SK-N-SH treated with all-trans-retinoic acid at 6 μM for 48 hours (cell line): ENCODE measurements around the gene MAGOHB.

Experiments used
- ATAC-seq: fragments of 200-7000 bp; cut with Tn5 transposase; 3 replicates; pipeline ENCODE4 v1.9.1; 2020; ENCODE audit warnings: mild to moderate bottlenecking, moderate library complexity
- ARNTL ChIP-seq: fragments of 450-650 bp; formaldehyde crosslinking; IDR thresholded peaks from 2 replicates; pipeline ENCODE4 v1.5.0; 2020; ENCODE audit warnings: low read depth, mild to moderate bottlenecking, moderate library complexity, borderline replicate concordance
- BACH2 ChIP-seq: fragments of 250-450 bp; sonication (Bioruptor Pico); IDR thresholded peaks from 2 replicates; pipeline ENCODE4 v1.9.0; 2021; ENCODE audit warnings: mild to moderate bottlenecking, borderline replicate concordance
- CSDC2 ChIP-seq: fragments of 250-450 bp; sonication (Bioruptor Pico); IDR thresholded peaks from 2 replicates; pipeline ENCODE4 v1.5.0; 2020; ENCODE audit warnings: mild to moderate bottlenecking, moderate library complexity
- CSRNP3 ChIP-seq: fragments of 250-450 bp; sonication (Bioruptor Pico); IDR thresholded peaks from 2 replicates; pipeline ENCODE4 v1.5.1; 2021; ENCODE audit warnings: mild to moderate bottlenecking, moderate library complexity
- GLIS3 ChIP-seq: fragments of 250-450 bp; sonication (Bioruptor Pico); IDR thresholded peaks from 2 replicates; pipeline ENCODE4 v1.5.0; 2020; ENCODE audit warnings: mild to moderate bottlenecking, moderate library complexity
- ISL1 ChIP-seq: fragments of 250-450 bp; sonication (Bioruptor Pico); IDR thresholded peaks from 2 replicates; pipeline ENCODE4 v2.1.2; 2022; ENCODE audit warnings: mild to moderate bottlenecking, moderate library complexity
- OSR1 ChIP-seq: fragments of 250-450 bp; sonication (Bioruptor Pico); IDR thresholded peaks from 2 replicates; pipeline ENCODE4 v1.8.0; 2022; ENCODE audit warnings: moderate library complexity, mild to moderate bottlenecking, inconsistent platforms
- POU6F1 ChIP-seq: fragments of 250-450 bp; sonication (Bioruptor Pico); IDR thresholded peaks from 2 replicates; pipeline ENCODE4 v1.8.0; 2021; ENCODE audit warnings: low read depth, mild to moderate bottlenecking, moderate library complexity, borderline replicate concordance
- PPARA ChIP-seq: fragments of 250-450 bp; sonication (Bioruptor Pico); IDR thresholded peaks from 2 replicates; pipeline ENCODE4 v1.5.0; 2020; ENCODE audit warnings: mild to moderate bottlenecking, borderline replicate concordance
- RARB ChIP-seq: fragments of 250-450 bp; sonication (Bioruptor Pico); IDR thresholded peaks from 2 replicates; pipeline ENCODE4 v1.8.0; 2021; ENCODE audit warnings: mild to moderate bottlenecking, moderate library complexity
- SNAI2 ChIP-seq: fragments of 250-450 bp; sonication (Bioruptor Pico); IDR thresholded peaks from 2 replicates; pipeline ENCODE4 v1.5.0; 2020; ENCODE audit warnings: mild to moderate bottlenecking, moderate library complexity
- TCF4 ChIP-seq: fragments of 250-450 bp; sonication (Bioruptor Pico); IDR thresholded peaks from 2 replicates; pipeline ENCODE4 v1.8.0; 2021; ENCODE audit warnings: mild to moderate bottlenecking, moderate library complexity, borderline replicate concordance
- TOX ChIP-seq: fragments of 250-450 bp; sonication (Bioruptor Pico); IDR thresholded peaks from 2 replicates; pipeline ENCODE4 v1.8.0; 2021; ENCODE audit warnings: mild to moderate bottlenecking, moderate library complexity, borderline replicate concordance
- ZC3H10 ChIP-seq: fragments of 250-450 bp; sonication (Bioruptor Pico); IDR thresholded peaks from 2 replicates; pipeline ENCODE4 v1.5.1; 2021; ENCODE audit warnings: mild to moderate bottlenecking, moderate library complexity
- ZFP3 ChIP-seq: fragments of 250-450 bp; sonication (Bioruptor Pico); IDR thresholded peaks from 2 replicates; pipeline ENCODE4 v1.5.0; 2020; ENCODE audit warnings: mild to moderate bottlenecking, moderate library complexity
- ZFP30 ChIP-seq: fragments of 450-650 bp; formaldehyde crosslinking; IDR thresholded peaks from 2 replicates; pipeline ENCODE4 v1.5.0; 2022; ENCODE audit warnings: mild to moderate bottlenecking, moderate library complexity
- ZNF565 ChIP-seq: fragments of 450-650 bp; formaldehyde crosslinking; conservative IDR thresholded peaks from 2 replicates; pipeline ENCODE4 v1.5.0; 2020; ENCODE audit warnings: low read depth, mild to moderate bottlenecking, moderate library complexity
- ZNF8 ChIP-seq: fragments of 450-650 bp; formaldehyde crosslinking; IDR thresholded peaks from 2 replicates; pipeline ENCODE4 v1.5.0; 2020; ENCODE audit warnings: mild to moderate bottlenecking, moderate library complexity
- TF ChIP-seq, protein P1 (sequence below): fragments of 250-450 bp; sonication (Bioruptor Pico); IDR thresholded peaks from 2 replicates; pipeline ENCODE4 v1.8.0; 2020; ENCODE audit warnings: mild to moderate bottlenecking, moderate library complexity, borderline replicate concordance
- TF ChIP-seq, protein P2 (sequence below): fragments of 250-450 bp; sonication (Bioruptor Pico); IDR thresholded peaks from 2 replicates; pipeline ENCODE4 v1.5.1; 2020; ENCODE audit warnings: low read depth, mild to moderate bottlenecking, moderate library complexity
- TF ChIP-seq, protein P3 (sequence below): fragments of 250-450 bp; sonication (Bioruptor Pico); IDR thresholded peaks from 2 replicates; pipeline ENCODE4 v1.5.0; 2020; ENCODE audit warnings: mild to moderate bottlenecking, moderate library complexity

MAGOHB gene

DNA sequence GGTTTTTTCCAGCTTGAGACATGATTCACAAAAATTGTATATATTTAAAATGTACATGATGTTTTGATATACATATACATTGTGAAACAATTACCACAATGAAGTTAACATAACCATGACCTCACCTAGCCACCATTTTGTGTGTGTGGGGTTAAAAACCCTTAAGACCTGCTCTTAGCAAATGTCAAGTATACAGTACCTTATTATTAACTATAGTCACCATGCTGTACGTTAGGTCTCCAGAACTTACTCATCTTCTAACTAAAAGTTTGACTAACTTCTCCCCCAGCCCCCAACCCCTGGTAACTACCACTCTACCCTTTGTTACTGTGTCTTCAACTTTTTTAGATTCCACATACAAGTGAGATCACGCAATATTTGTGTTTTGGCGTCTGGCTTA lies 55.1 kb downstream of the MAGOHB start:
- no peak for ATAC-seq
- no peak for TF ChIP-seq POU6F1
- TF ChIP-seq ZC3H10 (CRISPR knock-in tag), result no peak
- TF ChIP-seq, all 23 proteins: peak for 0

- TF ChIP-seq CSRNP3 (CRISPR knock-in tag) (no peak), BACH2 (CRISPR knock-in tag) (no peak), POU6F1 (no peak), TOX (CRISPR knock-in tag) (no peak), ZFP3 (CRISPR knock-in tag) (no peak), ARNTL (CRISPR knock-in tag) (no peak), SNAI2 (CRISPR knock-in tag) (no peak), RARB (CRISPR knock-in tag) (no peak), OSR1 (no peak), PPARA (no peak), ZFP30 (no peak), ZC3H10 (CRISPR knock-in tag) (no peak), ISL1 (CRISPR knock-in tag) (no peak), CSDC2 (CRISPR knock-in tag) (no peak), GLIS3 (CRISPR knock-in tag) (no peak), ZNF8 (CRISPR knock-in tag) (no peak)
- TF ChIP-seq, protein P1, sequence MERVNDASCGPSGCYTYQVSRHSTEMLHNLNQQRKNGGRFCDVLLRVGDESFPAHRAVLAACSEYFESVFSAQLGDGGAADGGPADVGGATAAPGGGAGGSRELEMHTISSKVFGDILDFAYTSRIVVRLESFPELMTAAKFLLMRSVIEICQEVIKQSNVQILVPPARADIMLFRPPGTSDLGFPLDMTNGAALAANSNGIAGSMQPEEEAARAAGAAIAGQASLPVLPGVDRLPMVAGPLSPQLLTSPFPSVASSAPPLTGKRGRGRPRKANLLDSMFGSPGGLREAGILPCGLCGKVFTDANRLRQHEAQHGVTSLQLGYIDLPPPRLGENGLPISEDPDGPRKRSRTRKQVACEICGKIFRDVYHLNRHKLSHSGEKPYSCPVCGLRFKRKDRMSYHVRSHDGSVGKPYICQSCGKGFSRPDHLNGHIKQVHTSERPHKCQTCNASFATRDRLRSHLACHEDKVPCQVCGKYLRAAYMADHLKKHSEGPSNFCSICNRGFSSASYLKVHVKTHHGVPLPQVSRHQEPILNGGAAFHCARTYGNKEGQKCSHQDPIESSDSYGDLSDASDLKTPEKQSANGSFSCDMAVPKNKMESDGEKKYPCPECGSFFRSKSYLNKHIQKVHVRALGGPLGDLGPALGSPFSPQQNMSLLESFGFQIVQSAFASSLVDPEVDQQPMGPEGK, result no peak
- TF ChIP-seq, protein P2, sequence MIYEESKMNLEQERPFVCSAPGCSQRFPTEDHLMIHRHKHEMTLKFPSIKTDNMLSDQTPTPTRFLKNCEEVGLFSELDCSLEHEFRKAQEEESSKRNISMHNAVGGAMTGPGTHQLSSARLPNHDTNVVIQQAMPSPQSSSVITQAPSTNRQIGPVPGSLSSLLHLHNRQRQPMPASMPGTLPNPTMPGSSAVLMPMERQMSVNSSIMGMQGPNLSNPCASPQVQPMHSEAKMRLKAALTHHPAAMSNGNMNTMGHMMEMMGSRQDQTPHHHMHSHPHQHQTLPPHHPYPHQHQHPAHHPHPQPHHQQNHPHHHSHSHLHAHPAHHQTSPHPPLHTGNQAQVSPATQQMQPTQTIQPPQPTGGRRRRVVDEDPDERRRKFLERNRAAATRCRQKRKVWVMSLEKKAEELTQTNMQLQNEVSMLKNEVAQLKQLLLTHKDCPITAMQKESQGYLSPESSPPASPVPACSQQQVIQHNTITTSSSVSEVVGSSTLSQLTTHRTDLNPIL (CRISPR knock-in tag), result no peak
- TF ChIP-seq, protein P3, sequence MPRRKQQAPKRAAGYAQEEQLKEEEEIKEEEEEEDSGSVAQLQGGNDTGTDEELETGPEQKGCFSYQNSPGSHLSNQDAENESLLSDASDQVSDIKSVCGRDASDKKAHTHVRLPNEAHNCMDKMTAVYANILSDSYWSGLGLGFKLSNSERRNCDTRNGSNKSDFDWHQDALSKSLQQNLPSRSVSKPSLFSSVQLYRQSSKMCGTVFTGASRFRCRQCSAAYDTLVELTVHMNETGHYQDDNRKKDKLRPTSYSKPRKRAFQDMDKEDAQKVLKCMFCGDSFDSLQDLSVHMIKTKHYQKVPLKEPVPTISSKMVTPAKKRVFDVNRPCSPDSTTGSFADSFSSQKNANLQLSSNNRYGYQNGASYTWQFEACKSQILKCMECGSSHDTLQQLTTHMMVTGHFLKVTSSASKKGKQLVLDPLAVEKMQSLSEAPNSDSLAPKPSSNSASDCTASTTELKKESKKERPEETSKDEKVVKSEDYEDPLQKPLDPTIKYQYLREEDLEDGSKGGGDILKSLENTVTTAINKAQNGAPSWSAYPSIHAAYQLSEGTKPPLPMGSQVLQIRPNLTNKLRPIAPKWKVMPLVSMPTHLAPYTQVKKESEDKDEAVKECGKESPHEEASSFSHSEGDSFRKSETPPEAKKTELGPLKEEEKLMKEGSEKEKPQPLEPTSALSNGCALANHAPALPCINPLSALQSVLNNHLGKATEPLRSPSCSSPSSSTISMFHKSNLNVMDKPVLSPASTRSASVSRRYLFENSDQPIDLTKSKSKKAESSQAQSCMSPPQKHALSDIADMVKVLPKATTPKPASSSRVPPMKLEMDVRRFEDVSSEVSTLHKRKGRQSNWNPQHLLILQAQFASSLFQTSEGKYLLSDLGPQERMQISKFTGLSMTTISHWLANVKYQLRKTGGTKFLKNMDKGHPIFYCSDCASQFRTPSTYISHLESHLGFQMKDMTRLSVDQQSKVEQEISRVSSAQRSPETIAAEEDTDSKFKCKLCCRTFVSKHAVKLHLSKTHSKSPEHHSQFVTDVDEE (CRISPR knock-in tag), result no peak
- no peak for ATAC-seq
Measured at GRCh38 chr12:10557766-10558165, 55.6 kb downstream of the MAGOHB start.

DNA sequence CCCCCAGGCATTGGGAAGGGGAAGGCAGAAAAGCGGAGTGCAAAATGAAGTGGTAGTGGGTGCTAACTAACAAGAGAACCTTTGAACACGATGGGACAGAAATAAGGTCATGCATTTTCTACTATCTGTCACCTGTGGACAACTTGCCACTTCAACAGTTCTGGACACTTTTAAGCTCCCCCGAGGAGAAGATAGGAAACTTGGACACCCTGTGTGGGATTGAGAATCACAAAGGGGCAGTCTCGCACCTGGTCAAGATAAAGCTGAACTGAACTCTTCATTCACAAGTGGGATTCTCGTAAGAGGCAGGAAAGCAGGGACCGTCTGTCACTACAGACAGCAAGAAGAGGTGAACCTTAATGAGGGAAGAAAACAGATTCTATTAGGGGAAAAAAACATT lies 56.1 kb downstream of the MAGOHB start:
- no peak for ATAC-seq
- TF ChIP-seq ZFP3 (CRISPR knock-in tag) (no peak), ZFP30 (no peak), ZNF565 (no peak), TOX (CRISPR knock-in tag) (no peak), TCF4 (CRISPR knock-in tag) (no peak), ZC3H10 (CRISPR knock-in tag) (no peak), POU6F1 (no peak), ARNTL (CRISPR knock-in tag) (no peak), SNAI2 (CRISPR knock-in tag) (no peak)
- TF ChIP-seq, protein P2 (CRISPR knock-in tag), result no peak
- TF ChIP-seq, protein P3 (CRISPR knock-in tag), result no peak
